ENCODE data around the gene STX17.

- TF ChIP-seq EP300 (IDR thresholded peaks at IDR 0.05) (no peak), BCL3 (IDR thresholded peaks at IDR 0.05) (no peak), CTCF (IDR thresholded peaks at IDR 0.05) (no peak), POLR2A (IDR thresholded peaks at IDR 0.05; ENCODE audit: low read length) (no peak), ZFP36 (IDR thresholded peaks at IDR 0.05; ENCODE audit: borderline replicate concordance, partially characterized antibody) (no peak), PBX3 (IDR thresholded peaks at IDR 0.05) (no peak), USF2 (IDR thresholded peaks at IDR 0.05) (no peak), REST (IDR thresholded peaks at IDR 0.05) (no peak), EHMT2 (IDR thresholded peaks at IDR 0.05; ENCODE audit: low read depth) (no peak), RFX5 (IDR thresholded peaks at IDR 0.05) (no peak), RAD21 (conservative IDR thresholded peaks at IDR 0.05 in 1 of 2, IDR thresholded peaks at IDR 0.05 in 1 of 2) (no peak)
These were observed 107.1 kb downstream of the STX17 start for GRCh38 chr9:100013573-100013972.
